Cardiac ventricle fibroblast (primary cell): ENCODE results near the gene MGST2. TPM values are rescaled to one million over a fixed set of nuclear protein-coding genes. Genes with fewer than 3 reads are reported as not detected.

Experiments
- total RNA-seq: library from RNA; depleted of rRNA; stranded (reverse); fragments of >200 nt; gene quantifications from 2 replicates; pipeline ENCODE4 v1.2.3, GENCODE V29; 2015

The MGST2 gene
- 16.0 and 20.5 TPM in 2 replicates for total RNA-seq

GRCh38 chr4:139665690-139666529 lies at the start of gene MGST2:
Gene MGST2 (plus strand): TSS chr4:139665819. CDS start chr4:139666020, 201 bp downstream.

Other genes starting within 250 kb of the MGST2 start
- gene RAB33B, start 211.7 kb upstream of the MGST2 start, total RNA-seq: 8.6 and 8.9 TPM in 2 replicates
- 42.7 and 42.8 TPM in 2 replicates for gene SETD7, start 109.6 kb upstream of the MGST2 start, total RNA-seq